Lung (tissue), 12 donors: Measurements from ENCODE around the gene LTBP2. TPM values are rescaled to one million over a fixed set of nuclear protein-coding genes. Genes with fewer than 3 reads are reported as not detected.

ENCODE experiments used
- ATAC-seq: fragments of 200-7000 bp; cut with Tn5 transposase; one replicate; pipeline ENCODE4 v1.9.1; 2020; ENCODE audit warnings: moderate number of reproducible peaks; ENCODE audit not compliant: insufficient read depth, low FRiP score
- DNase-seq, 3 donors: peaks; one replicate each; pipeline ENCODE4 v3.0.0-alpha.2; 2013 to 2017
- H3K27ac ChIP-seq, 2 donors: one replicate each; pipeline ENCODE4 v1.5.1; 2013; ENCODE audit warnings: mild to moderate bottlenecking in 2 of 2, moderate library complexity in 2 of 2, control low read depth in 1 of 2, inconsistent platforms in 1 of 2, low read depth in 1 of 2, low read length in 1 of 2
- H3K27me3 ChIP-seq, 3 donors: one replicate each; pipeline ENCODE4 v1.5.1; 2013; ENCODE audit warnings: low read length in 2 of 3; ENCODE audit not compliant: control insufficient read depth in 3 of 3, insufficient read depth in 3 of 3
- H3K36me3 ChIP-seq, 4 donors: one replicate each; pipeline ENCODE4 v1.5.1; 2013; ENCODE audit warnings: low read length in 4 of 4, mild to moderate bottlenecking in 1 of 4, moderate library complexity in 1 of 4; ENCODE audit not compliant: control insufficient read depth in 4 of 4, insufficient read depth in 4 of 4
- H3K4me1 ChIP-seq, 5 donors: one replicate each; pipeline ENCODE4 v1.5.1; 2013; ENCODE audit warnings: low read length in 5 of 5, mild to moderate bottlenecking in 2 of 5, moderate library complexity in 1 of 5; ENCODE audit not compliant: control insufficient read depth in 5 of 5, insufficient read depth in 5 of 5
- H3K4me3 ChIP-seq: one replicate; pipeline ENCODE4 v1.5.1; 2013; ENCODE audit warnings: mild to moderate bottlenecking, control low read depth, moderate library complexity
- H3K9ac ChIP-seq, 2 donors: one replicate each; pipeline ENCODE4 v1.5.1; 2013; ENCODE audit warnings: low read length in 2 of 2, control low read depth in 1 of 2; ENCODE audit not compliant: insufficient read depth in 1 of 2
- H3K9me3 ChIP-seq, 4 donors: one replicate each; pipeline ENCODE4 v1.5.1; 2013; ENCODE audit warnings: low read length in 3 of 4, mild to moderate bottlenecking in 1 of 4, moderate library complexity in 1 of 4; ENCODE audit not compliant: control insufficient read depth in 4 of 4, insufficient read depth in 3 of 4
- WGBS, 2 donors: extraction: QIAGEN DNeasy Blood & Tissue Kit; methylation state at CpG; one replicate each; pipeline ENCODE4 v1.1.7; 2013; 5-methylcytosine and 5-hydroxymethylcytosine counted together
- polyA plus RNA-seq, 2 donors: library from polyadenylated mRNA; stranded (reverse); fragments of 200-250 nt; gene quantifications; one replicate each; pipeline ENCODE4 v1.2.1, GENCODE V29; 2013
- total RNA-seq, 2 donors: library from RNA; depleted of rRNA in 1 of 2; stranded (reverse); fragments of >200 nt in 1 of 2; gene quantifications; one replicate each; pipeline ENCODE4 v1.2.1, GENCODE V29; 2014 to 2021
- TF ChIP-seq, protein P1 (sequence below): IDR thresholded peaks from 2 replicates; pipeline ENCODE4 v1.5.1; 2012; ENCODE audit warnings: mild to moderate bottlenecking; ENCODE audit errors: control extremely low read depth, extremely low read depth
- donor health status: control.
- donor health status: control.
- donor health status: Bipolar disorder and iron deficiency.
- donor health status: healthy.
- donor health status: DM: yes; HTN: yes; CAD: no.

LTBP2 gene
- total and polyA plus RNA-seq, 4 donors = 13.2 to 78.4 (median 25.8) TPM

DNA sequence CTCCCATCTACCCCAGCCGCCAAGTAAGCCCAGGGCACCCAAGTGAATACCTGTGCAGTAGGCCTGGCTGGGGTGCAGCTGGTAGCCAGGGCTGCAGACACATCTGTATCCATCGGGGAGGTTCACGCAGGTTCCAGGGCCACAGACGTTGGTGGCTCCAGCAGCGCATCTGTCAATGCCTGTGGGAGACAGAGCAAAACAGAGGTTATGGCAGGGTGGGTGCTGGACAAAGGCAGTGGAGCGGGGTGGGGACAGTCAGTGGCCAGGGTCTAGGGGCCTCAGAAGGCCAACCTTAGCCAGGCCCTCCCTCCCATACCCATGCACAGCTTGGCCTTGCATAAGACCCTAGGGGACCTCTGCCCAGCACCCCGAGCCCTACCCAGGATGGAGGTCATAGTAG lies 89.3 kb downstream of the LTBP2 start:
- Histone ChIP-seq H3K27ac (no peak overlapping the region), H3K4me3 (no peak overlapping the region), H3K4me1 (peaks cover 0 to 16% (median 8%) of the 10 kb centered on the region in 5 donors), H3K9ac (no peak overlapping the region), H3K27me3 (no peaks in the 10 kb centered on the region), H3K36me3 (no peaks in the 10 kb centered on the region), H3K9me3 (no peaks in the 10 kb centered on the region)
- TF ChIP-seq, protein P1, sequence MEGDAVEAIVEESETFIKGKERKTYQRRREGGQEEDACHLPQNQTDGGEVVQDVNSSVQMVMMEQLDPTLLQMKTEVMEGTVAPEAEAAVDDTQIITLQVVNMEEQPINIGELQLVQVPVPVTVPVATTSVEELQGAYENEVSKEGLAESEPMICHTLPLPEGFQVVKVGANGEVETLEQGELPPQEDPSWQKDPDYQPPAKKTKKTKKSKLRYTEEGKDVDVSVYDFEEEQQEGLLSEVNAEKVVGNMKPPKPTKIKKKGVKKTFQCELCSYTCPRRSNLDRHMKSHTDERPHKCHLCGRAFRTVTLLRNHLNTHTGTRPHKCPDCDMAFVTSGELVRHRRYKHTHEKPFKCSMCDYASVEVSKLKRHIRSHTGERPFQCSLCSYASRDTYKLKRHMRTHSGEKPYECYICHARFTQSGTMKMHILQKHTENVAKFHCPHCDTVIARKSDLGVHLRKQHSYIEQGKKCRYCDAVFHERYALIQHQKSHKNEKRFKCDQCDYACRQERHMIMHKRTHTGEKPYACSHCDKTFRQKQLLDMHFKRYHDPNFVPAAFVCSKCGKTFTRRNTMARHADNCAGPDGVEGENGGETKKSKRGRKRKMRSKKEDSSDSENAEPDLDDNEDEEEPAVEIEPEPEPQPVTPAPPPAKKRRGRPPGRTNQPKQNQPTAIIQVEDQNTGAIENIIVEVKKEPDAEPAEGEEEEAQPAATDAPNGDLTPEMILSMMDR = no peak
- ATAC-seq (no peak), DNase-seq (no peak)
- 95 to 96% methylated on average over 7 of the region's 7 CpGs for WGBS, 2 donors

DNA sequence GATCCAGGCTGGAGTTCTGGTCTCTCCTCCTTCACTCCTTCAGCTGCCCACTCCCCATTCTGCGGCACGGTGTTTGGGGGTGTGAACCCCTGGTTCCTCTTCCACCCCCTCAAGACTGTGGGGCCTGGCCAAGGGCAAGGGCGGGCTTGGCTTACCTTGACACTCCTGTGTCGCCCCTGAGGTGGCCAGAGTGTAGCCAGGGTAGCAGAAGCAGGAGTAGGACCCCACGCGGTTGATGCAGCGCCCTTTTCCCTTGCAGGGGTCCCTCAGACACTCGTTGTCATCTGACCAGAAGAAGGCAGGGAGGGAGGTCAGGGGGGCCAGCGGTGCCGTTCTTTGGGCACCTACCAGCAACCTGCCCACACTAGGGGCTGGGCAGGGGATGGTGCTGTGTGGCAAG lies 90.3 kb downstream of the LTBP2 start:
- no peaks in the 10 kb centered on the region for H3K27me3 ChIP-seq
- WGBS, 2 donors = 87% methylated on average over 10 of the region's 10 CpGs
- H3K36me3 ChIP-seq = no peaks in the 10 kb centered on the region
- TF ChIP-seq, protein P1 = no peak
- H3K4me1 ChIP-seq = peaks cover 0 to 16% (median 8%) of the 10 kb centered on the region in 5 donors
- no peak overlapping the region for H3K27ac ChIP-seq
- DNase-seq (no peak), ATAC-seq (no peak)
- no peak overlapping the region for H3K4me3 ChIP-seq
- no peaks in the 10 kb centered on the region for H3K9me3 ChIP-seq
- no peak overlapping the region for H3K9ac ChIP-seq

DNA sequence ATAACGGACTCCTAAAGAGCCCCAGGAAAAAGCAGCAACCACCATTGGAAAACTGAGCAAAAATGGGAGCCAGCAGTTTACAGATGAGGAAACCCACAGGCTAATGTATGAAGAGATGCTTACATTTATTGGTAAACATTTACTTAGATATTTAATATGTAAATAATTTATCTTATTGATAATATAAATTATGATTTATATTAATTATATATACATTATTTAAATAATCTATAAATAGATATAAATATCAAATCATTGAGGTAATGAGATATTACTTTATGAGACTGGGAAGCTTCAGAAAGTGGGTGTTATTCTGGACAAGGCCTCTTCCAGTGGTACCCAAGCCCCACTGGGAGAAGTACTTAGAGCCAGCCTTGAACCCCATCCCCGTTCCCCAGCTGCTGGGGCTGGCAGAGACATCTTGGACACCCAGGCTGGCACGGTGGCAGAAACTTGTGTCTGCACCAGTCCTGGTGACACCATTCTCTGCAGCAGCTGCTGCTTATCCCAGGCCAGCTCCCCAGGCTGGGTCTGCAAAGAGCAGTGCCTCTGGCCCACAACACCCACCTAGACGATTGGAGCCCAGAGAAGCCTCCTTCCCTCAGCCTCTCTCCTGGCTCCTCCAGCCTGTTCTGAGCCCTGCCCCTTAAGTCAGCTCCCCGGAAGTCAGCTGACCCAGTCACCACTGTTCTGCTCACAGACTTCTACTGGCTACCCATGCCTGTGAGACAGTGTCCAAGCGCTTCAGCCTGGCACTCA lies 92.5 kb downstream of the LTBP2 start:
- Histone ChIP-seq H3K4me1 (peaks cover 0 to 15% (median 2%) of the 10 kb centered on the region in 5 donors), H3K27me3 (no peaks in the 10 kb centered on the region), H3K4me3 (no peak overlapping the region), H3K9me3 (no peaks in the 10 kb centered on the region), H3K27ac (no peak overlapping the region), H3K36me3 (no peaks in the 10 kb centered on the region), H3K9ac (no peak overlapping the region)
- WGBS, 2 donors = 85 to 88% methylated on average over 6 of the region's 6 CpGs
- TF ChIP-seq, protein P1 = no peak
- DNase-seq (no peak), ATAC-seq (no peak)
